GM21381 (cell line): Measurements from ENCODE around the gene HECTD1.
"Not testable (repeated sequence)": the region's sequence is repeated elsewhere in the genome, so short reads cannot be mapped to it uniquely, and the experiment has no call there.

Source experiments
- ATAC-seq: cut with Tn5 transposase; IDR thresholded peaks from one replicate; pipeline ENCODE4 v1.9.1; 2021; ENCODE audit warnings: mild to moderate bottlenecking, moderate library complexity; ENCODE audit not compliant: unreplicated experiment

Gene HECTD1

GRCh38 chr14:31057701-31058364 lies 149.8 kb downstream of the HECTD1 start:
- no peak for ATAC-seq

GRCh38 chr14:31057035-31057434 lies 150.6 kb downstream of the HECTD1 start:
- ATAC-seq: no peak

GRCh38 chr14:31052905-31053586 lies 154.5 kb downstream of the HECTD1 start:
- not testable (repeated sequence) for ATAC-seq

- no peak for ATAC-seq
Observed at GRCh38 chr14:31051511-31051910, 156.1 kb downstream of the HECTD1 start.

- no peak for ATAC-seq
Observed at GRCh38 chr14:31051023-31051422, 156.6 kb downstream of the HECTD1 start.
